Endothelial cell of umbilical vein (primary cell): ENCODE data around the gene ASAH2. TPM values are rescaled to one million over a fixed set of nuclear protein-coding genes. Genes with fewer than 3 reads are reported as not detected.
A peak's percentile ranks its signal among the peaks of the same experiment; 100 is the strongest.
"Not testable (repeated sequence)": the region's sequence is repeated elsewhere in the genome, so short reads cannot be mapped to it uniquely, and the experiment has no call there.

Experiments used
- BruUV-seq: library from RNA; stranded (reverse); fragments of 400-500 nt; replicated peaks from 2 replicates; lab custom pipeline; 2021; lab: Mats Ljungman, UMichigan
- CTCF ChIA-PET: fragments of 300-600, 350-600 bp; sonication (Branson Sonifier 250); formaldehyde crosslinking; loops from one replicate; lab custom pipeline; 2021; ENCODE audit warnings: antibody characterized with exemption, inconsistent platforms; lab: Charles Lee
- POLR2A ChIA-PET: fragments of 300-600, 350-600 bp; sonication (Branson Sonifier 250); formaldehyde crosslinking; loops from one replicate; lab custom pipeline; 2021; ENCODE audit warnings: antibody characterized with exemption, inconsistent platforms; lab: Charles Lee
- DNase-seq: peaks from one replicate; pipeline ENCODE4 v3.0.0-alpha.2; 2011; ENCODE audit warnings: low read depth, low spot score
- FAIRE-seq: peaks from 2 replicates; lab custom pipeline; 2011; peaks lifted over from hg19 to GRCh38; lab: Jason Lieb, UNC
- H2AFZ ChIP-seq: 2 replicates; pipeline ENCODE4 v1.6.0; 2012; ENCODE audit warnings: low read depth, low read length, control low read depth, inconsistent platforms
- H3K27ac ChIP-seq: 2 replicates; pipeline ENCODE4 v1.5.1; 2011; ENCODE audit warnings: low read depth, mild to moderate bottlenecking, control low read depth, low read length, moderate library complexity; ENCODE audit not compliant: insufficient read depth
- H3K27me3 ChIP-seq, 2 experiments: 2 replicates each; pipeline versions ENCODE4 v1.6.0 to v1.6.1; 2011; ENCODE audit warnings: low read length in 2 of 2, mixed read lengths in 1 of 2; ENCODE audit not compliant: control insufficient read depth in 2 of 2, insufficient read depth in 2 of 2
- H3K36me3 ChIP-seq, 2 experiments: 2 replicates in 1 of 2; 3 replicates in 1 of 2; pipeline ENCODE4 v1.5.1; 2011; ENCODE audit warnings: low read length in 2 of 2, mild to moderate bottlenecking in 1 of 2, moderate library complexity in 1 of 2; ENCODE audit not compliant: control insufficient read depth in 2 of 2, insufficient read depth in 2 of 2; ENCODE audit errors: extremely low read depth in 1 of 2
- H3K4me1 ChIP-seq: 3 replicates; pipeline ENCODE4 v1.5.1; 2011; ENCODE audit warnings: mild to moderate bottlenecking, low read length; ENCODE audit not compliant: control insufficient read depth, insufficient read depth; ENCODE audit errors: extremely low read depth
- H3K4me2 ChIP-seq: 2 replicates; pipeline ENCODE4 v1.6.1; 2011; ENCODE audit warnings: low read length, control low read depth, mixed read lengths; ENCODE audit not compliant: insufficient read depth
- H3K4me3 ChIP-seq, 3 experiments: fragments of 200-600 bp in 1 of 3; sonication (generic), shearing (Covaris generic) in 1 of 3; replicated peaks in 1 of 3; 2 replicates each; pipeline ENCODE4 v1.5.1; 2011 to 2016; ENCODE audit warnings: control low read depth in 3 of 3, low read length in 3 of 3, mild to moderate bottlenecking in 2 of 3, inconsistent platforms in 1 of 3, low read depth in 1 of 3, moderate library complexity in 1 of 3; ENCODE audit not compliant: insufficient read depth in 1 of 3
- H3K79me2 ChIP-seq: 2 replicates; pipeline ENCODE4 v1.6.0; 2012; ENCODE audit warnings: low read length, inconsistent platforms; ENCODE audit not compliant: control insufficient read depth, insufficient read depth
- H3K9ac ChIP-seq: replicated peaks from 2 replicates; pipeline ENCODE3; 2011; ENCODE audit warnings: low read length, control low read depth; ENCODE audit not compliant: insufficient read depth; ENCODE audit errors: extremely low read depth
- H3K9me1 ChIP-seq: replicated peaks from 3 replicates; pipeline ENCODE4 v1.6.0; 2011; ENCODE audit warnings: mild to moderate bottlenecking, low read length; ENCODE audit not compliant: control insufficient read depth, insufficient read depth; ENCODE audit errors: extremely low read depth
- H3K9me3 ChIP-seq: replicated peaks from 2 replicates; pipeline ENCODE4 v1.5.1; 2012; ENCODE audit warnings: low read length, inconsistent platforms; ENCODE audit not compliant: control insufficient read depth, insufficient read depth
- H4K20me1 ChIP-seq: replicated peaks from 2 replicates; pipeline ENCODE3; 2011; ENCODE audit warnings: mild to moderate bottlenecking, low read length; ENCODE audit not compliant: control insufficient read depth, insufficient read depth; ENCODE audit errors: extremely low read depth
- EZH2 ChIP-seq: IDR thresholded peaks from 2 replicates; pipeline ENCODE4 v1.6.1; 2012; ENCODE audit warnings: borderline replicate concordance, low read depth, mild to moderate bottlenecking, moderate library complexity, low read length, inconsistent platforms; ENCODE audit not compliant: severe bottlenecking
- JUN ChIP-seq: IDR thresholded peaks from 2 replicates; pipeline ENCODE4 v1.6.1; 2011; ENCODE audit warnings: borderline replicate concordance, low read depth; ENCODE audit not compliant: insufficient read length, insufficient read depth
- MYC ChIP-seq: IDR thresholded peaks from one replicate; pipeline ENCODE4 v1.6.1; 2011; ENCODE audit warnings: mild to moderate bottlenecking, low read depth, low read length
- POLR2A ChIP-seq: IDR thresholded peaks from 2 replicates; pipeline ENCODE4 v1.6.1; 2012; ENCODE audit warnings: low read depth, mild to moderate bottlenecking, control low read depth, low read length
- dilution Hi-C: fragments of 300-500 bp; cut with MboI; formaldehyde crosslinking; loops from one replicate; pipeline ENCODE4 v1.15.0; 2019; ENCODE audit warnings: low sequenced_read_pairs; ENCODE audit not compliant: extremely low pct_ligation_motif_present
- intact Hi-C: fragments of 100-400 bp; cut with micrococcal nuclease; formaldehyde crosslinking; loops from one replicate; pipeline ENCODE4 v1.10.0; 2022
- polyA plus RNA-seq, 4 experiments: library from polyadenylated mRNA; depleted of rRNA in 3 of 4; stranded (reverse) in 3 of 4; unstranded in 1 of 4; fragments of >200 nt; gene quantifications; 2 replicates each; pipeline versions ENCODE4 v1.2.1 to v1.2.3, GENCODE V29; 2011 to 2012; ENCODE audit warnings: missing spikeins in 1 of 4
- total RNA-seq: library from RNA; stranded (reverse); gene quantifications from 2 replicates; pipeline ENCODE4 v1.2.3, GENCODE V29; 2021
- TF ChIP-seq, protein P1 (sequence below), 2 donors: IDR thresholded peaks; 1 replicate in 1 of 2; 2 replicates in 1 of 2; pipeline ENCODE4 v1.5.1; 2011; ENCODE audit warnings: low read length in 2 of 2, mild to moderate bottlenecking in 2 of 2, moderate library complexity in 2 of 2, control low read depth in 1 of 2, inconsistent platforms in 1 of 2, low read depth in 1 of 2; ENCODE audit not compliant: insufficient read depth in 1 of 2; ENCODE audit errors: extremely low read depth in 1 of 2

The ASAH2 gene
- total and polyA plus RNA-seq, 2 donors (not counting 3 experiments of a cell fraction or from before 2014, with no cell fraction given): 0.23 to 1.1 TPM

DNA sequence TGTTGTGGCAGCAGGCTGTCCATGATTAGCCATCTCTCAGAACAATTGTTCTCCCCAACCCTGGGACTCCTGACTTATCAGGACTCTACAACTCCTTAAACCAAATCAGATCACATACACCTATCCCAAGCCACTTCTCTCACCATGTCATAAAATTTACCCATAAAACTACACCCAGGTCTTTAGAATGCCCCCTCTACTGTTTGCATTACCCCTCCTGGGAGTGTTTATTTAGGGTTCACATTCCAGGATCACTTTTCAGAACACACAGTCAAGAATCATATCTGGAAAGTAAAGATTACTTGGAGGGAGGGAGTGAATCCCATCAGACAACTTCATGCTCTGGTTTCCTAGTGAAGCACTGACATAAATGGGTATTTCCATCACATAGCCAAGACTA is 7.1 kb downstream of the ASAH2 start:
- H3K36me3 ChIP-seq: no peaks in the 10 kb centered on the region
- H3K9ac ChIP-seq: no peak overlapping the region
- no peak overlapping the region for H3K4me2 ChIP-seq
- no peaks in the 10 kb centered on the region for H3K9me1 ChIP-seq
- no peak for FAIRE-seq
- POLR2A ChIA-PET: no interaction called here
- CTCF ChIA-PET: no interaction called here
- dilution Hi-C loops (no loop called here), intact Hi-C loops (no loop called here)
- no peak overlapping the region for H2AFZ ChIP-seq
- H3K9me3 ChIP-seq: no peaks in the 10 kb centered on the region
- no peak overlapping the region for H3K4me3 ChIP-seq
- H3K27me3 ChIP-seq: peaks cover 0 to 3% of the 10 kb centered on the region in 2 experiments
- H3K79me2 ChIP-seq: no peaks in the 10 kb centered on the region
- no TSS peak for BruUV-seq
- no peak overlapping the region for H3K27ac ChIP-seq
- no peaks in the 10 kb centered on the region for H3K4me1 ChIP-seq
- no peak for DNase-seq
- no peak for TF ChIP-seq EZH2
- TF ChIP-seq JUN: no peak
- H4K20me1 ChIP-seq: no peaks in the 10 kb centered on the region

DNA sequence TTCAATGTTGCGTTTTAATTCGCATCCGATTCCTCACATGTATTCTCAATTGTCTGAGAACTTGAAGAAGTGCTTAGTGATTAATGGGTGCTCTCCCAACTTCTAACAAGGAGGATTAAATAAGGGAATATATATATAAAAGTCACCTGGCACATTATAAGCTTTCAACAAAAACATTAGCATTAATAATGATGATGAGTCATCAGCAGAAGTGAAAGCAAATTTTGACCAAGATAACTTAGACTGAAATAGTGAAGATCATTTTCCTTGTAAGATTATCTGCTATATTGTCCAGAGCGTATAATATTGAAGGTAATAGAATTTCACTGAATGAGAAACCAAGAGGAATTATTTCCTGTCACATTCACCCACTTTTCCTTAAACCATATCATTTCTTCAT is 8.5 kb downstream of the ASAH2 start:
- H3K4me2 ChIP-seq: no peak overlapping the region
- no peak overlapping the region for H3K9ac ChIP-seq
- ChIA-PET CTCF (no interaction called here), POLR2A (no interaction called here)
- dilution Hi-C loops (no loop called here), intact Hi-C loops (no loop called here)
- peak; percentile 18 for TF ChIP-seq JUN
- no peak for TF ChIP-seq EZH2
- TF ChIP-seq MYC: no peak
- TF ChIP-seq, protein P1, sequence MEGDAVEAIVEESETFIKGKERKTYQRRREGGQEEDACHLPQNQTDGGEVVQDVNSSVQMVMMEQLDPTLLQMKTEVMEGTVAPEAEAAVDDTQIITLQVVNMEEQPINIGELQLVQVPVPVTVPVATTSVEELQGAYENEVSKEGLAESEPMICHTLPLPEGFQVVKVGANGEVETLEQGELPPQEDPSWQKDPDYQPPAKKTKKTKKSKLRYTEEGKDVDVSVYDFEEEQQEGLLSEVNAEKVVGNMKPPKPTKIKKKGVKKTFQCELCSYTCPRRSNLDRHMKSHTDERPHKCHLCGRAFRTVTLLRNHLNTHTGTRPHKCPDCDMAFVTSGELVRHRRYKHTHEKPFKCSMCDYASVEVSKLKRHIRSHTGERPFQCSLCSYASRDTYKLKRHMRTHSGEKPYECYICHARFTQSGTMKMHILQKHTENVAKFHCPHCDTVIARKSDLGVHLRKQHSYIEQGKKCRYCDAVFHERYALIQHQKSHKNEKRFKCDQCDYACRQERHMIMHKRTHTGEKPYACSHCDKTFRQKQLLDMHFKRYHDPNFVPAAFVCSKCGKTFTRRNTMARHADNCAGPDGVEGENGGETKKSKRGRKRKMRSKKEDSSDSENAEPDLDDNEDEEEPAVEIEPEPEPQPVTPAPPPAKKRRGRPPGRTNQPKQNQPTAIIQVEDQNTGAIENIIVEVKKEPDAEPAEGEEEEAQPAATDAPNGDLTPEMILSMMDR (IDR thresholded peaks at IDR 0.05; ENCODE audit: extremely low read depth in 1 of 2, insufficient read depth in 1 of 2, low read depth in 1 of 2, low read length in 2 of 2): no peak
- TF ChIP-seq POLR2A: no peak
- no peak overlapping the region for H3K4me3 ChIP-seq
- no peak overlapping the region for H2AFZ ChIP-seq
- no peaks in the 10 kb centered on the region for H3K36me3 ChIP-seq
- DNase-seq (no peak), FAIRE-seq (no peak)
- H3K9me3 ChIP-seq: no peaks in the 10 kb centered on the region
- H3K27me3 ChIP-seq: peaks cover 0 to 9% of the 10 kb centered on the region in 2 experiments
- H3K79me2 ChIP-seq: no peaks in the 10 kb centered on the region
- H4K20me1 ChIP-seq: no peaks in the 10 kb centered on the region
- H3K4me1 ChIP-seq: no peaks in the 10 kb centered on the region
- no peak overlapping the region for H3K27ac ChIP-seq
- H3K9me1 ChIP-seq: no peaks in the 10 kb centered on the region
- no TSS peak for BruUV-seq

DNA sequence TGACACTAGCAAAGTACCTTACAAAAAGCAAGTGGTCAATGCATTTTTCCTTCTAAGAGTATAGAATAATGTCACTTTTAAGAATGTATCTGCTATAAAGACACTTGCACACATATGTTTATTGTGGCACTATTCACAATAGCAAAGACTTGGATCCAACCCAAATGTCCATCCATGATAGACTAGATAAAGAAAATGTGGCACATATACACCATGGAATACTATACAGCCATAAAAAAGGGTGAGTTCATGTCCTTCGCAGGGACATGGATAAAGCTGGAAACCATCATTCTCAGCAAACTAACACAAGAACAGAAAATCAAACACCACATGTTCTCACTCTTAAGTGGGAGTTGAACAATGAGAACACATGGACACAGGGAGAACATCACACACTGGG is 9.8 kb downstream of the ASAH2 start:
- H3K4me2 ChIP-seq, H3K9me3 ChIP-seq, intact Hi-C loops, H4K20me1 ChIP-seq, CTCF ChIA-PET, FAIRE-seq, H3K4me1 ChIP-seq, H3K27ac ChIP-seq, POLR2A ChIA-PET, H2AFZ ChIP-seq, H3K4me3 ChIP-seq, H3K9ac ChIP-seq, DNase-seq, H3K9me1 ChIP-seq, dilution Hi-C loops, H3K79me2 ChIP-seq, H3K36me3 ChIP-seq, BruUV-seq: not testable (repeated sequence)
- peaks cover 0 to 13% of the 10 kb centered on the region in 2 experiments for H3K27me3 ChIP-seq
